ENCODE data around the gene RFTN1. TPM values are rescaled to one million over a fixed set of nuclear protein-coding genes. Genes with fewer than 3 reads are reported as not detected.

Gene RFTN1
- total and polyA plus RNA-seq, 2 donors (not counting 1 experiment from before 2014, with no cell fraction given): 32.4 to 156 TPM

DNA sequence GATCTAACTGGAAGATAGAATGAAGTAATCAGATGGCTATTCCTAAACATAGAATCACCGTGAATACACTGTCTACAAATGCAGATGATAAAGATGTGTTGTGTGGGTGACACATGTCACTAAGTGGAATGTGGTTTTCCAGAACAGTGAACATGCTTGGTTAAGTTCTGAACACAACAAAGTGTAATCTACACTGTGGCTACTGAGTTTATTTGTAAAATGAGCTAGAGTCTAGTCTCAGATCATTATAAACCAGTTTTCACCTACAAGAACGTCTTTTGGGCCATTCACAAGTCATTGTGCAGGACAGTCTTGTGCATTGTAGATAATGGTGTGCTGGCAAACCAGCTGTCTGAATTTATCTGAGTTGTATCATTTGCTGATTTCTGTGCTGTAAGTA lies 213.2 kb downstream of the RFTN1 start:
- no peak overlapping the region for H3K4me3 ChIP-seq (ENCODE audit: control extremely low read depth in 1 of 5, extremely low read depth in 1 of 5, insufficient read depth in 1 of 5, low read depth in 2 of 5, low read length in 4 of 5)
- H3K27ac Mint-ChIP-seq: peak overlapping the region; percentile 42

DNA sequence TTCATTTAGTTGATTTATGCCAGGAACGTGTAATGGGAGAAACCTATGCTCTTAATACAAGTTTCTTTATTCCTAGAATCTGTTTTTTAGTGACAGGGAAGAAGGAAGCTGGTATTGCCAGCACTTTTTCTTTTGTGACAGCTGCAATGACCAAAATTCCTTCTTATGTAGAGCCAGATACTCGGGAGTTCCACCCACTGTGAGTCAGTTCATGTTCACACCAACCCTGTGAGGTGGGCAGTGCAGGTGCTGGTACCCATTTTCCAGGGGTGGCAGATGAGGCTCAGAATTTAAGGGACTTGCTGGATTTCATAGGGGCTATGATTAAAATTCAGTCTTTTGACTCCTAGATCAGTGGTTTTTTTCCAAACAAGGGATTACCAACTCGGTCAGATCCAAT lies 213.8 kb downstream of the RFTN1 start:
- peaks cover 32 to 47% of the 10 kb centered on the region in 2 donors for H3K4me1 ChIP-seq (ENCODE audit: control insufficient read depth in 2 of 2, insufficient read depth in 2 of 2, low read length in 2 of 2)
- H3K27ac ChIP-seq (ENCODE audit: low read length in 2 of 2): peak overlapping the region in 1 of 2 donors; percentile 22
- 80% methylated on average over 1 of the region's 3 CpGs for WGBS (ENCODE audit: insufficient coverage)
- peak overlapping the region; percentile 1 for H3K9ac ChIP-seq (ENCODE audit: low read length)
- no peak overlapping the region for H3K4me3 Mint-ChIP-seq
- no peaks in the 10 kb centered on the region for H3K27me3 ChIP-seq (replicated peaks in 1 of 4; ENCODE audit: control extremely low read depth in 1 of 4, control insufficient read depth in 3 of 4, insufficient read depth in 4 of 4, low read length in 3 of 4)
- H2AFZ ChIP-seq (ENCODE audit: insufficient read depth, low read depth, low read length, poor library complexity, severe bottlenecking): no peak overlapping the region
- H4K20me1 ChIP-seq (ENCODE audit: control insufficient read depth, insufficient read depth, low read length, poor library complexity, severe bottlenecking): no peaks in the 10 kb centered on the region
- no peak overlapping the region for H3K27ac Mint-ChIP-seq
- no peaks in the 10 kb centered on the region for H3K9me3 Mint-ChIP-seq (ENCODE audit: insufficient read depth)
- ATAC-seq (ENCODE audit: low read depth) (no peak), DNase-seq (no peak)
- H3K4me1 Mint-ChIP-seq: peaks cover 59% of the 10 kb centered on the region
- no peaks in the 10 kb centered on the region for H3K9me3 ChIP-seq (ENCODE audit: control extremely low read depth in 1 of 3, control insufficient read depth in 2 of 3, insufficient read depth in 1 of 3, low read length in 2 of 3)
- intact Hi-C loops (cut with micrococcal nuclease): no loop called here
- H3K27me3 Mint-ChIP-seq: no peaks in the 10 kb centered on the region
- POLR2A ChIA-PET: no interaction called here
- CTCF ChIA-PET: interaction anchor here (1.4 to 2.7 kb wide), 2 partner anchors 9 to 251 kb away, joined by 3 to 20 read pairs; no protein-coding TSS in a partner anchor
- TF ChIP-seq, protein P1, sequence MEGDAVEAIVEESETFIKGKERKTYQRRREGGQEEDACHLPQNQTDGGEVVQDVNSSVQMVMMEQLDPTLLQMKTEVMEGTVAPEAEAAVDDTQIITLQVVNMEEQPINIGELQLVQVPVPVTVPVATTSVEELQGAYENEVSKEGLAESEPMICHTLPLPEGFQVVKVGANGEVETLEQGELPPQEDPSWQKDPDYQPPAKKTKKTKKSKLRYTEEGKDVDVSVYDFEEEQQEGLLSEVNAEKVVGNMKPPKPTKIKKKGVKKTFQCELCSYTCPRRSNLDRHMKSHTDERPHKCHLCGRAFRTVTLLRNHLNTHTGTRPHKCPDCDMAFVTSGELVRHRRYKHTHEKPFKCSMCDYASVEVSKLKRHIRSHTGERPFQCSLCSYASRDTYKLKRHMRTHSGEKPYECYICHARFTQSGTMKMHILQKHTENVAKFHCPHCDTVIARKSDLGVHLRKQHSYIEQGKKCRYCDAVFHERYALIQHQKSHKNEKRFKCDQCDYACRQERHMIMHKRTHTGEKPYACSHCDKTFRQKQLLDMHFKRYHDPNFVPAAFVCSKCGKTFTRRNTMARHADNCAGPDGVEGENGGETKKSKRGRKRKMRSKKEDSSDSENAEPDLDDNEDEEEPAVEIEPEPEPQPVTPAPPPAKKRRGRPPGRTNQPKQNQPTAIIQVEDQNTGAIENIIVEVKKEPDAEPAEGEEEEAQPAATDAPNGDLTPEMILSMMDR (IDR thresholded peaks at IDR 0.05): no peak
- TF ChIP-seq EZH2 (IDR thresholded peaks at IDR 0.05; ENCODE audit: borderline replicate concordance, insufficient read depth, low read depth, low read length, poor library complexity, severe bottlenecking): no peak
- peak overlapping the region; percentile 52 for H3K4me2 ChIP-seq (replicated peaks; ENCODE audit: low read depth, low read length, poor library complexity, severe bottlenecking)
- no peak overlapping the region for H3K4me3 ChIP-seq (ENCODE audit: control extremely low read depth in 1 of 5, extremely low read depth in 1 of 5, insufficient read depth in 1 of 5, low read depth in 2 of 5, low read length in 4 of 5)
- peaks cover 0 to 3% of the 10 kb centered on the region in 2 experiments for H3K36me3 ChIP-seq (replicated peaks in 1 of 2; ENCODE audit: control extremely low read depth in 1 of 2, control insufficient read depth in 1 of 2, extremely low read depth in 1 of 2, insufficient read depth in 2 of 2, low read length in 1 of 2)
- H3K79me2 ChIP-seq (ENCODE audit: control insufficient read depth, insufficient read depth, low read length): no peaks in the 10 kb centered on the region

More for the DNA sequence above, 213.2 kb downstream of the RFTN1 start:
- no CpG with 5 or more reads among the region's 2 CpGs for WGBS (ENCODE audit: insufficient coverage)
- H3K79me2 ChIP-seq (ENCODE audit: control insufficient read depth, insufficient read depth, low read length): no peaks in the 10 kb centered on the region
- ATAC-seq (ENCODE audit: low read depth) (peak; percentile 28), DNase-seq (peak; percentile 27)
- Mint-ChIP-seq H3K9me3 (ENCODE audit: insufficient read depth) (no peaks in the 10 kb centered on the region), H3K27me3 (no peaks in the 10 kb centered on the region), H3K4me1 (peaks cover 55% of the 10 kb centered on the region), H3K4me3 (peak overlapping the region; percentile 77)
- H3K4me2 ChIP-seq (replicated peaks; ENCODE audit: low read depth, low read length, poor library complexity, severe bottlenecking): peak overlapping the region; percentile 52
- TF ChIP-seq, protein P1 (IDR thresholded peaks at IDR 0.05): no peak
- no peak for TF ChIP-seq EZH2 (IDR thresholded peaks at IDR 0.05; ENCODE audit: borderline replicate concordance, insufficient read depth, low read depth, low read length, poor library complexity, severe bottlenecking)
- POLR2A ChIA-PET: interaction anchor here (1.0 kb wide), 1 partner anchor 212 kb away, joined by 6 read pairs; no protein-coding TSS in a partner anchor
- H3K4me1 ChIP-seq (ENCODE audit: control insufficient read depth in 2 of 2, insufficient read depth in 2 of 2, low read length in 2 of 2): peaks cover 32 to 41% of the 10 kb centered on the region in 2 donors
- CTCF ChIA-PET: interaction anchor here (1.2 to 2.7 kb wide), 4 partner anchors 9 to 251 kb away, joined by 3 to 20 read pairs (median 5); no protein-coding TSS in a partner anchor
- no peaks in the 10 kb centered on the region for H4K20me1 ChIP-seq (ENCODE audit: control insufficient read depth, insufficient read depth, low read length, poor library complexity, severe bottlenecking)
- no peaks in the 10 kb centered on the region for H3K27me3 ChIP-seq (replicated peaks in 1 of 4; ENCODE audit: control extremely low read depth in 1 of 4, control insufficient read depth in 3 of 4, insufficient read depth in 4 of 4, low read length in 3 of 4)
- intact Hi-C loops (cut with micrococcal nuclease): no loop called here
- peaks cover 0 to 3% of the 10 kb centered on the region in 2 experiments for H3K36me3 ChIP-seq (replicated peaks in 1 of 2; ENCODE audit: control extremely low read depth in 1 of 2, control insufficient read depth in 1 of 2, extremely low read depth in 1 of 2, insufficient read depth in 2 of 2, low read length in 1 of 2)
- H3K27ac ChIP-seq (ENCODE audit: low read length in 2 of 2): peak overlapping the region; percentile 14 to 22
- no peaks in the 10 kb centered on the region for H3K9me3 ChIP-seq (ENCODE audit: control extremely low read depth in 1 of 3, control insufficient read depth in 2 of 3, insufficient read depth in 1 of 3, low read length in 2 of 3)
- peak overlapping the region; percentile 1 for H3K9ac ChIP-seq (ENCODE audit: low read length)
- no peak overlapping the region for H2AFZ ChIP-seq (ENCODE audit: insufficient read depth, low read depth, low read length, poor library complexity, severe bottlenecking)
